HG02870 (cell line): ENCODE data around the gene LARP1.
A peak's percentile ranks its signal among the peaks of the same experiment; 100 is the strongest.

Experiments used
- ATAC-seq: cut with Tn5 transposase; IDR thresholded peaks from one replicate; pipeline ENCODE4 v1.9.1; 2021; ENCODE audit warnings: mild to moderate bottlenecking, moderate library complexity; ENCODE audit not compliant: unreplicated experiment

Gene LARP1

GRCh38 chr5:154850255-154851062 is 95.3 kb downstream of the LARP1 start, which contains the start of gene FAXDC2:
Gene FAXDC2 (minus strand): TSS chr5:154850603. CDS start chr5:154838178, 12,425 bp downstream.
- ATAC-seq = no peak

- ATAC-seq = no peak
Observed at GRCh38 chr5:154851351-154851750, 96.2 kb downstream of the LARP1 start.

- peak; percentile 62 for ATAC-seq
Observed at GRCh38 chr5:154857530-154858296, 102.5 kb downstream of the LARP1 start.

GRCh38 chr5:154858297-154858971 is 103.3 kb downstream of the LARP1 start, which contains the start of gene CNOT8:
Gene CNOT8 (plus strand): TSS chr5:154858627. CDS start chr5:154863279, 4,652 bp downstream.
- ATAC-seq = peak; percentile 74

- ATAC-seq = no peak
Observed at GRCh38 chr5:154858972-154859871, 104.0 kb downstream of the LARP1 start.

GRCh38 chr5:154860123-154860522 is 104.9 kb downstream of the LARP1 start:
- no peak for ATAC-seq

GRCh38 chr5:154860765-154861164 is 105.6 kb downstream of the LARP1 start:
- ATAC-seq = no peak

- ATAC-seq = no peak
Observed at GRCh38 chr5:154861946-154862345, 106.8 kb downstream of the LARP1 start.

- ATAC-seq = no peak
Observed at GRCh38 chr5:154862766-154863165, 107.6 kb downstream of the LARP1 start.

GRCh38 chr5:154863291-154864080 is 108.3 kb downstream of the LARP1 start:
- no peak for ATAC-seq

- ATAC-seq = no peak
Observed at GRCh38 chr5:154865466-154866184, 110.4 kb downstream of the LARP1 start.

GRCh38 chr5:154866841-154867240 is 111.7 kb downstream of the LARP1 start:
- ATAC-seq = no peak
